ENCODE data around the gene EPB42.
"Not testable (repeated sequence)": the region's sequence is repeated elsewhere in the genome, so short reads cannot be mapped to it uniquely, and the experiment has no call there.

DNA sequence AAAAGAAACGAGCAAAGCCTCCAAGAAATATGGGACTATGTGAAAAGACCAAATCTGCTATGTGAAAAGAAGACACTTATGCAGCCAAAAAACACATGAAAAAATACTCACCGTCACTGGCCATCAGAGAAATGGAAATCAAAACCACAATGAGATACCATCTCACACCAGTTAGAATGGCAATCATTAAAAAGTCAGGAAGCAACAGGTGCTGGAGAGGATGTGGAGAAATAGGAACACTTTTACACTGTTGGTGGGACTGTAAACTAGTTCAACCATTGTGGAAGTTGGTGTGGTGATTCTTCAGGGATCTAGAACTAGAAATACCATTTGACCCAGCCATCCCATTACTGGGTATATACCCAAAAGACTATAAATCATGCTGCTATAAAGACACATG lies 43.7 kb downstream of the EPB42 start:
- TF ChIP-seq, protein P1, sequence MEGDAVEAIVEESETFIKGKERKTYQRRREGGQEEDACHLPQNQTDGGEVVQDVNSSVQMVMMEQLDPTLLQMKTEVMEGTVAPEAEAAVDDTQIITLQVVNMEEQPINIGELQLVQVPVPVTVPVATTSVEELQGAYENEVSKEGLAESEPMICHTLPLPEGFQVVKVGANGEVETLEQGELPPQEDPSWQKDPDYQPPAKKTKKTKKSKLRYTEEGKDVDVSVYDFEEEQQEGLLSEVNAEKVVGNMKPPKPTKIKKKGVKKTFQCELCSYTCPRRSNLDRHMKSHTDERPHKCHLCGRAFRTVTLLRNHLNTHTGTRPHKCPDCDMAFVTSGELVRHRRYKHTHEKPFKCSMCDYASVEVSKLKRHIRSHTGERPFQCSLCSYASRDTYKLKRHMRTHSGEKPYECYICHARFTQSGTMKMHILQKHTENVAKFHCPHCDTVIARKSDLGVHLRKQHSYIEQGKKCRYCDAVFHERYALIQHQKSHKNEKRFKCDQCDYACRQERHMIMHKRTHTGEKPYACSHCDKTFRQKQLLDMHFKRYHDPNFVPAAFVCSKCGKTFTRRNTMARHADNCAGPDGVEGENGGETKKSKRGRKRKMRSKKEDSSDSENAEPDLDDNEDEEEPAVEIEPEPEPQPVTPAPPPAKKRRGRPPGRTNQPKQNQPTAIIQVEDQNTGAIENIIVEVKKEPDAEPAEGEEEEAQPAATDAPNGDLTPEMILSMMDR (IDR thresholded peaks at IDR 0.05) = not testable (repeated sequence)
- not testable (repeated sequence) for TF ChIP-seq POLR2A (IDR thresholded peaks at IDR 0.05)

All from right lobe of liver (tissue), 4 donors.